ENCODE measurements around the gene ATP6AP1.

Gene ATP6AP1

GRCh38 chrX:154435171-154435733, 6.8 kb downstream of the ATP6AP1 start:
- ChIA-PET POLR2A (no interaction called here), CTCF (no interaction called here)
- DNase-seq (ENCODE audit: low read depth, low spot score) = no peak
- no peak overlapping the region for H3K4me3 ChIP-seq (ENCODE audit: low read depth, low read length)
- no peak for TF ChIP-seq CTCF (IDR thresholded peaks at IDR 0.05; ENCODE audit: insufficient read depth, low read length, missing control alignments)

GRCh38 chrX:154436374-154436982, 8.0 kb downstream of the ATP6AP1 start:
- H3K4me3 ChIP-seq (ENCODE audit: low read depth, low read length) = peak overlapping the region; percentile 68
- no peak for DNase-seq (ENCODE audit: low read depth, low spot score)
- no peak for TF ChIP-seq CTCF (IDR thresholded peaks at IDR 0.05; ENCODE audit: insufficient read depth, low read length, missing control alignments)
- POLR2A ChIA-PET = no interaction called here
- CTCF ChIA-PET = no interaction called here

GRCh38 chrX:154436983-154437752, 8.7 kb downstream of the ATP6AP1 start, which contains the start of gene GDI1:
Gene GDI1 (plus strand): TSS chrX:154437154. CDS start chrX:154437255, 101 bp downstream.
- peak within 1 kb of the TSS; percentile 68 for H3K4me3 ChIP-seq (ENCODE audit: low read depth, low read length)
- no peak for TF ChIP-seq CTCF (IDR thresholded peaks at IDR 0.05; ENCODE audit: insufficient read depth, low read length, missing control alignments)
- no peak for DNase-seq (ENCODE audit: low read depth, low spot score)
- ChIA-PET POLR2A (no interaction called here), CTCF (no interaction called here)

GRCh38 chrX:154437971-154438893, 9.8 kb downstream of the ATP6AP1 start:
- CTCF ChIA-PET = interaction anchor here (1.0 kb wide), 1 partner anchor 24 kb away, joined by 3 read pairs; no protein-coding TSS in a partner anchor
- peak overlapping the region; percentile 68 for H3K4me3 ChIP-seq (ENCODE audit: low read depth, low read length)
- DNase-seq (ENCODE audit: low read depth, low spot score) = no peak
- POLR2A ChIA-PET = interaction anchor here (0.8 kb wide), 1 partner anchor 37 kb away, joined by 3 read pairs; no protein-coding TSS in a partner anchor
- TF ChIP-seq CTCF (IDR thresholded peaks at IDR 0.05; ENCODE audit: insufficient read depth, low read length, missing control alignments) = no peak

GRCh38 chrX:154439841-154440240, 11.4 kb downstream of the ATP6AP1 start:
- ChIA-PET POLR2A (no interaction called here), CTCF (no interaction called here)
- no peak for DNase-seq (ENCODE audit: low read depth, low spot score)
- no peak for TF ChIP-seq CTCF (IDR thresholded peaks at IDR 0.05; ENCODE audit: insufficient read depth, low read length, missing control alignments)
- H3K4me3 ChIP-seq (ENCODE audit: low read depth, low read length) = no peak overlapping the region
